HG03439 (cell line): ENCODE data around the gene DNAAF3.
A peak's percentile ranks its signal among the peaks of the same experiment; 100 is the strongest.
"Not testable (repeated sequence)": the region's sequence is repeated elsewhere in the genome, so short reads cannot be mapped to it uniquely, and the experiment has no call there.

Experiments
- ATAC-seq: cut with Tn5 transposase; IDR thresholded peaks from one replicate; pipeline ENCODE4 v1.9.1; 2021; ENCODE audit warnings: mild to moderate bottlenecking, moderate library complexity; ENCODE audit not compliant: unreplicated experiment

The DNAAF3 gene

GRCh38 chr19:55166530-55167268 lies at the start of gene DNAAF3:
DNAAF3 (minus strand) TSS chr19:55166613; CDS start chr19:55166413, 200 bp downstream.
- ATAC-seq: peak; percentile 75

- ATAC-seq: no peak
Measured at GRCh38 chr19:55213547-55213946, 47.1 kb upstream of the DNAAF3 start.

- ATAC-seq: no peak
Measured at GRCh38 chr19:55212447-55212846, 46.0 kb upstream of the DNAAF3 start.

GRCh38 chr19:55209693-55210472 lies 43.5 kb upstream of the DNAAF3 start:
- ATAC-seq: no peak

GRCh38 chr19:55208880-55209692 lies 42.7 kb upstream of the DNAAF3 start, which contains the start of gene PTPRH:
PTPRH (minus strand) TSS chr19:55209501; CDS start chr19:55209433, 68 bp downstream.
- no peak for ATAC-seq

GRCh38 chr19:55206664-55207500 lies 40.5 kb upstream of the DNAAF3 start:
- no peak for ATAC-seq

- ATAC-seq: not testable (repeated sequence)
Measured at GRCh38 chr19:55202199-55202598, 35.8 kb upstream of the DNAAF3 start.

- no peak for ATAC-seq
Measured at GRCh38 chr19:55199620-55200204, 33.3 kb upstream of the DNAAF3 start.

GRCh38 chr19:55198651-55199050 lies 32.2 kb upstream of the DNAAF3 start:
- no peak for ATAC-seq

GRCh38 chr19:55197528-55197927 lies 31.1 kb upstream of the DNAAF3 start:
- no peak for ATAC-seq

- no peak for ATAC-seq
Measured at GRCh38 chr19:55196803-55197202, 30.4 kb upstream of the DNAAF3 start.

- ATAC-seq: no peak
Measured at GRCh38 chr19:55193481-55193880, 27.1 kb upstream of the DNAAF3 start.

- ATAC-seq: no peak
Measured at GRCh38 chr19:55189403-55189835, 23.0 kb upstream of the DNAAF3 start.

GRCh38 chr19:55188625-55189024 lies 22.2 kb upstream of the DNAAF3 start:
- ATAC-seq: no peak

GRCh38 chr19:55186080-55186479 lies 19.7 kb upstream of the DNAAF3 start:
- ATAC-seq: no peak

GRCh38 chr19:55181740-55182139 lies 15.3 kb upstream of the DNAAF3 start:
- ATAC-seq: no peak

GRCh38 chr19:55179606-55180484 lies 13.4 kb upstream of the DNAAF3 start, which contains the start of gene SYT5:
SYT5 (minus strand) TSS chr19:55180289; CDS start chr19:55179041, 1,248 bp downstream.
- peak; percentile 16 for ATAC-seq

- ATAC-seq: peak; percentile 64
Measured at GRCh38 chr19:55178781-55179599, 12.6 kb upstream of the DNAAF3 start.
